ENCODE results near the gene SLC7A1.

DNA sequence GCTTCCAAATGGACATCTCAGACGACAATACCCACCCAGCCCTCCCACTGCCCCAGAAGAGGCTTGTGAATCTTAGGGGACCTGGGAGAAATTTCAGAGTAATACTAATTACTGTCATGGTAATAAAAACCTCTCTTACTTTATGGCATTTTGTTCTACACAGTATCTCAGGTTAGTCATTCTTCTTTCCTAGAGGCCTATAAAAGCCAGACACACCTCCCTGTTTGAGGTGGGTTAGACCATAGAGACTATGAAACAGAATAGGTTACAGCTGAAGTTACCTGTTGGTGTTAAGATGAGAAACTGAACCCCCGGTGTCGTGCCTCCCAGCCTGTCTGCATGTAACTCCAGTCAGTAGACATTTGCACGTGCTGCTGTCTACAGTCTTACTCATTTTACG, 113.9 kb downstream of the SLC7A1 start:
- TF ChIP-seq, protein P1, sequence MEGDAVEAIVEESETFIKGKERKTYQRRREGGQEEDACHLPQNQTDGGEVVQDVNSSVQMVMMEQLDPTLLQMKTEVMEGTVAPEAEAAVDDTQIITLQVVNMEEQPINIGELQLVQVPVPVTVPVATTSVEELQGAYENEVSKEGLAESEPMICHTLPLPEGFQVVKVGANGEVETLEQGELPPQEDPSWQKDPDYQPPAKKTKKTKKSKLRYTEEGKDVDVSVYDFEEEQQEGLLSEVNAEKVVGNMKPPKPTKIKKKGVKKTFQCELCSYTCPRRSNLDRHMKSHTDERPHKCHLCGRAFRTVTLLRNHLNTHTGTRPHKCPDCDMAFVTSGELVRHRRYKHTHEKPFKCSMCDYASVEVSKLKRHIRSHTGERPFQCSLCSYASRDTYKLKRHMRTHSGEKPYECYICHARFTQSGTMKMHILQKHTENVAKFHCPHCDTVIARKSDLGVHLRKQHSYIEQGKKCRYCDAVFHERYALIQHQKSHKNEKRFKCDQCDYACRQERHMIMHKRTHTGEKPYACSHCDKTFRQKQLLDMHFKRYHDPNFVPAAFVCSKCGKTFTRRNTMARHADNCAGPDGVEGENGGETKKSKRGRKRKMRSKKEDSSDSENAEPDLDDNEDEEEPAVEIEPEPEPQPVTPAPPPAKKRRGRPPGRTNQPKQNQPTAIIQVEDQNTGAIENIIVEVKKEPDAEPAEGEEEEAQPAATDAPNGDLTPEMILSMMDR (IDR thresholded peaks at IDR 0.05; ENCODE audit: low read depth, low read length) = no peak
- no peak for TF ChIP-seq POLR2A (IDR thresholded peaks at IDR 0.05; ENCODE audit: extremely low read depth, insufficient read length)
- no peak for TF ChIP-seq MYC (IDR thresholded peaks at IDR 0.05; ENCODE audit: low read depth, low read length)

Measured in NB4 (cell line).